Measurements from ENCODE around the gene BICD2. TPM values are rescaled to one million over a fixed set of nuclear protein-coding genes. Genes with fewer than 3 reads are reported as not detected.

BICD2 gene
- total and polyA plus RNA-seq, 9 of the 15 experiments (the other 6 are each of a cell fraction or from before 2014, with no cell fraction given), result 3.6 to 23.4 (median 11.8) TPM

GRCh38 chr9:92764988-92765936, 629 bp upstream of the BICD2 start (continued):
- TF ChIP-seq ZNF76 (CRISPR knock-in tag; IDR thresholded peaks at IDR 0.05; ENCODE audit: borderline replicate concordance) (no peak), RBM17 (IDR thresholded peaks at IDR 0.05; ENCODE audit: borderline replicate concordance, low read depth, low read length) (no peak), KLF1 (tag; IDR thresholded peaks at IDR 0.05) (peak; percentile 54; the same call in 1 of the 2 replicates), DMBX1 (CRISPR knock-in tag; IDR thresholded peaks at IDR 0.05; ENCODE audit: borderline replicate concordance) (peak; percentile 6; the same call in 1 of the 2 replicates), TEAD2 (tag; IDR thresholded peaks at IDR 0.05) (no peak), U2AF2 (optimal IDR thresholded peaks at IDR 0.05; ENCODE audit: low read depth, low read length) (no peak), E2F3 (CRISPR knock-in tag; IDR thresholded peaks at IDR 0.05) (peak; percentile 63; the same call in 1 of the 2 replicates), POLR2B (IDR thresholded peaks at IDR 0.05; ENCODE audit: low read depth, partially characterized antibody) (peak; percentile 90), OTX1 (CRISPR knock-in tag; IDR thresholded peaks at IDR 0.05) (peak; percentile 46; the same call in 1 of the 2 replicates), SMARCA5 (IDR thresholded peaks at IDR 0.05) (peak; percentile 51), HMBOX1 (IDR thresholded peaks at IDR 0.05) (no peak), ZNF253 (CRISPR knock-in tag; conservative IDR thresholded peaks at IDR 0.05) (no peak), CREBBP (IDR thresholded peaks at IDR 0.05; ENCODE audit: low read depth, low read length) (no peak), FOXJ3 (CRISPR knock-in tag; IDR thresholded peaks at IDR 0.05) (no peak), MIER1 (IDR thresholded peaks at IDR 0.05; ENCODE audit: low read depth) (peak; percentile 51; the same call in 1 of the 2 replicates), BRF1 (IDR thresholded peaks at IDR 0.05; ENCODE audit: borderline replicate concordance, extremely low read depth, insufficient read length) (no peak), ZNF699 (CRISPR knock-in tag; IDR thresholded peaks at IDR 0.05; ENCODE audit: insufficient replicate concordance) (no peak), COPS2 (conservative IDR thresholded peaks at IDR 0.05) (no peak), SIN3A (IDR thresholded peaks at IDR 0.05; ENCODE audit: borderline replicate concordance in 2 of 2, control insufficient read depth in 1 of 2, low read depth in 2 of 2, low read length in 2 of 2) (no peak; a peak in 1 of 4 replicates)
- TF ChIP-seq, protein P1, sequence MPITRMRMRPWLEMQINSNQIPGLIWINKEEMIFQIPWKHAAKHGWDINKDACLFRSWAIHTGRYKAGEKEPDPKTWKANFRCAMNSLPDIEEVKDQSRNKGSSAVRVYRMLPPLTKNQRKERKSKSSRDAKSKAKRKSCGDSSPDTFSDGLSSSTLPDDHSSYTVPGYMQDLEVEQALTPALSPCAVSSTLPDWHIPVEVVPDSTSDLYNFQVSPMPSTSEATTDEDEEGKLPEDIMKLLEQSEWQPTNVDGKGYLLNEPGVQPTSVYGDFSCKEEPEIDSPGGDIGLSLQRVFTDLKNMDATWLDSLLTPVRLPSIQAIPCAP (CRISPR knock-in tag; IDR thresholded peaks at IDR 0.05; ENCODE audit: borderline replicate concordance), result no peak
- TF ChIP-seq, protein P2, sequence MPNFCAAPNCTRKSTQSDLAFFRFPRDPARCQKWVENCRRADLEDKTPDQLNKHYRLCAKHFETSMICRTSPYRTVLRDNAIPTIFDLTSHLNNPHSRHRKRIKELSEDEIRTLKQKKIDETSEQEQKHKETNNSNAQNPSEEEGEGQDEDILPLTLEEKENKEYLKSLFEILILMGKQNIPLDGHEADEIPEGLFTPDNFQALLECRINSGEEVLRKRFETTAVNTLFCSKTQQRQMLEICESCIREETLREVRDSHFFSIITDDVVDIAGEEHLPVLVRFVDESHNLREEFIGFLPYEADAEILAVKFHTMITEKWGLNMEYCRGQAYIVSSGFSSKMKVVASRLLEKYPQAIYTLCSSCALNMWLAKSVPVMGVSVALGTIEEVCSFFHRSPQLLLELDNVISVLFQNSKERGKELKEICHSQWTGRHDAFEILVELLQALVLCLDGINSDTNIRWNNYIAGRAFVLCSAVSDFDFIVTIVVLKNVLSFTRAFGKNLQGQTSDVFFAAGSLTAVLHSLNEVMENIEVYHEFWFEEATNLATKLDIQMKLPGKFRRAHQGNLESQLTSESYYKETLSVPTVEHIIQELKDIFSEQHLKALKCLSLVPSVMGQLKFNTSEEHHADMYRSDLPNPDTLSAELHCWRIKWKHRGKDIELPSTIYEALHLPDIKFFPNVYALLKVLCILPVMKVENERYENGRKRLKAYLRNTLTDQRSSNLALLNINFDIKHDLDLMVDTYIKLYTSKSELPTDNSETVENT (CRISPR knock-in tag; IDR thresholded peaks at IDR 0.05), result peak; percentile 22; the same call in 1 of the 2 replicates
